ENCODE results near the gene APPBP2.

GRCh38 chr17:60426596-60426995, 99.4 kb downstream of the APPBP2 start:
- no peak for TF ChIP-seq CTCF (IDR thresholded peaks at IDR 0.05)
- no peak for TF ChIP-seq SIN3A (IDR thresholded peaks at IDR 0.05; ENCODE audit: borderline replicate concordance, insufficient read depth, low read depth, low read length)
- no peak for TF ChIP-seq REST (IDR thresholded peaks at IDR 0.05; ENCODE audit: insufficient read depth in 1 of 2, low read depth in 2 of 2, low read length in 1 of 2)
- no peak for TF ChIP-seq POLR2AphosphoS5 (IDR thresholded peaks at IDR 0.05; ENCODE audit: low read depth, low read length)
- TF ChIP-seq TCF7L2 (IDR thresholded peaks at IDR 0.05; ENCODE audit: low read depth, low read length) = no peak
